ENCODE measurements around the gene OBSL1.

OBSL1 gene

GRCh38 chr2:219536967-219537366, 34.4 kb downstream of the OBSL1 start:
- in situ Hi-C loops (cut with MboI; ENCODE audit: low sequenced_read_pairs) = no loop called here

- in situ Hi-C loops (cut with MboI; ENCODE audit: low sequenced_read_pairs) = no loop called here
Measured at GRCh38 chr2:219536425-219536824, 34.9 kb downstream of the OBSL1 start.

- in situ Hi-C loops (cut with MboI; ENCODE audit: low sequenced_read_pairs) = no loop called here
Measured at GRCh38 chr2:219533930-219534661, 37.2 kb downstream of the OBSL1 start.

GRCh38 chr2:219532378-219532649, 39.0 kb downstream of the OBSL1 start:
- in situ Hi-C loops (cut with MboI; ENCODE audit: low sequenced_read_pairs) = no loop called here

GRCh38 chr2:219531639-219532377, 39.5 kb downstream of the OBSL1 start:
- in situ Hi-C loops (cut with MboI; ENCODE audit: low sequenced_read_pairs) = no loop called here

- in situ Hi-C loops (cut with MboI; ENCODE audit: low sequenced_read_pairs) = no loop called here
Measured at GRCh38 chr2:219530048-219530963, 41.0 kb downstream of the OBSL1 start.

GRCh38 chr2:219527472-219527871, 43.9 kb downstream of the OBSL1 start:
- in situ Hi-C loops (cut with MboI; ENCODE audit: low sequenced_read_pairs) = no loop called here

GRCh38 chr2:219527076-219527394, 44.3 kb downstream of the OBSL1 start:
- in situ Hi-C loops (cut with MboI; ENCODE audit: low sequenced_read_pairs) = no loop called here

- in situ Hi-C loops (cut with MboI; ENCODE audit: low sequenced_read_pairs) = no loop called here
Measured at GRCh38 chr2:219526320-219527075, 44.8 kb downstream of the OBSL1 start.

GRCh38 chr2:219525533-219526232, 45.7 kb downstream of the OBSL1 start:
- in situ Hi-C loops (cut with MboI; ENCODE audit: low sequenced_read_pairs) = no loop called here

- in situ Hi-C loops (cut with MboI; ENCODE audit: low sequenced_read_pairs) = loop anchor here (25.0 kb wide), 1 partner anchor 113 kb away; the partner anchor contains the start of gene DES
Measured at GRCh38 chr2:219524817-219525216, 46.5 kb downstream of the OBSL1 start.

- in situ Hi-C loops (cut with MboI; ENCODE audit: low sequenced_read_pairs) = loop anchor here (25.0 kb wide), 1 partner anchor 111 kb away; the partner anchor contains the start of gene DES
Measured at GRCh38 chr2:219523031-219523671, 48.2 kb downstream of the OBSL1 start.

- in situ Hi-C loops (cut with MboI; ENCODE audit: low sequenced_read_pairs) = loop anchor here (25.0 kb wide), 1 partner anchor 110 kb away; the partner anchor contains the start of gene DES
Measured at GRCh38 chr2:219522111-219523030, 49.0 kb downstream of the OBSL1 start.

- in situ Hi-C loops (cut with MboI; ENCODE audit: low sequenced_read_pairs) = loop anchor here (25.0 kb wide), 1 partner anchor 109 kb away; the partner anchor contains the start of gene DES
Measured at GRCh38 chr2:219521066-219521880, 50.1 kb downstream of the OBSL1 start.

- in situ Hi-C loops (cut with MboI; ENCODE audit: low sequenced_read_pairs) = loop anchor here (25.0 kb wide), 1 partner anchor 108 kb away; the partner anchor contains the start of gene DES
Measured at GRCh38 chr2:219520079-219520478, 51.3 kb downstream of the OBSL1 start.

- in situ Hi-C loops (cut with MboI; ENCODE audit: low sequenced_read_pairs) = loop anchor here (25.0 kb wide), 1 partner anchor 107 kb away; the partner anchor contains the start of gene DES
Measured at GRCh38 chr2:219519526-219519916, 51.8 kb downstream of the OBSL1 start.
